MM.1S (cell line): ENCODE results near the gene SYT13.

Source experiments
- DNase-seq: peaks from one replicate; pipeline ENCODE4 v3.0.0-alpha.2; 2015
- H2AFZ ChIP-seq: fragments of 300-600 bp; sonication (generic); 2 replicates; pipeline ENCODE4 v1.6.0; 2016; ENCODE audit warnings: antibody characterized with exemption, low read length
- H3F3A ChIP-seq: fragments of 300-600 bp; sonication (generic); 2 replicates; pipeline ENCODE4 v1.6.1; 2016; ENCODE audit warnings: mild to moderate bottlenecking, antibody characterized with exemption, low read length, moderate library complexity, mixed read lengths; ENCODE audit not compliant: insufficient read depth
- H3K27ac ChIP-seq: fragments of 300-600 bp; sonication (generic); 2 replicates; pipeline ENCODE4 v1.5.1; 2016; ENCODE audit warnings: mild to moderate bottlenecking, low read length
- H3K27me3 ChIP-seq: fragments of 300-600 bp; sonication (generic); replicated peaks from 2 replicates; pipeline ENCODE4 v1.6.0; 2016; ENCODE audit warnings: low read length; ENCODE audit not compliant: insufficient read depth
- H3K36me3 ChIP-seq: fragments of 300-600 bp; sonication (generic); replicated peaks from 2 replicates; pipeline ENCODE4 v1.6.1; 2016; ENCODE audit warnings: mild to moderate bottlenecking, low read length, mixed read lengths; ENCODE audit not compliant: insufficient read depth
- H3K4me1 ChIP-seq: fragments of 300-600 bp; sonication (generic); 2 replicates; pipeline ENCODE4 v1.6.1; 2016; ENCODE audit warnings: low read length, mixed read lengths
- H3K4me2 ChIP-seq: fragments of 300-600 bp; sonication (generic); 2 replicates; pipeline ENCODE4 v1.6.0; 2016; ENCODE audit warnings: low read depth, low read length
- H3K4me3 ChIP-seq: fragments of 300-600 bp; sonication (generic); 2 replicates; pipeline ENCODE4 v1.5.1; 2016; ENCODE audit warnings: low read length, mixed read lengths
- H3K79me2 ChIP-seq: fragments of 300-600 bp; sonication (generic); 2 replicates; pipeline ENCODE4 v1.6.1; 2016; ENCODE audit warnings: mixed run types, low read length, mixed read lengths
- H3K9ac ChIP-seq: fragments of 300-600 bp; sonication (generic); 2 replicates; pipeline ENCODE4 v1.6.1; 2016; ENCODE audit warnings: low read length, mixed read lengths
- H3K9me2 ChIP-seq: fragments of 300-600 bp; sonication (generic); replicated peaks from 2 replicates; pipeline ENCODE4 v1.6.1; 2016; ENCODE audit warnings: mild to moderate bottlenecking, low read length, mixed read lengths; ENCODE audit not compliant: insufficient read depth
- H3K9me3 ChIP-seq: fragments of 300-600 bp; sonication (generic); replicated peaks from 2 replicates; pipeline ENCODE4 v1.6.1; 2016; ENCODE audit warnings: mild to moderate bottlenecking, low read length, mixed read lengths; ENCODE audit not compliant: insufficient read depth
- H4K20me1 ChIP-seq: fragments of 300-600 bp; sonication (generic); 2 replicates; pipeline ENCODE4 v1.6.1; 2016; ENCODE audit warnings: mild to moderate bottlenecking, low read length, moderate library complexity, mixed read lengths; ENCODE audit not compliant: insufficient read depth
- EZH2 ChIP-seq: fragments of 300-600 bp; sonication (generic); optimal IDR thresholded peaks from 2 replicates; pipeline ENCODE3; 2017; ENCODE audit warnings: low read depth, mild to moderate bottlenecking, antibody characterized with exemption, low read length, mixed read lengths
- EZH2phosphoT487 ChIP-seq: fragments of 300-600 bp; sonication (generic); IDR thresholded peaks from 2 replicates; pipeline ENCODE4 v1.6.1; 2018; ENCODE audit warnings: antibody characterized with exemption, low read length
- TF ChIP-seq, protein P1 (sequence below): fragments of 300-600 bp; sonication (generic); IDR thresholded peaks from 2 replicates; pipeline ENCODE4 v1.5.1; 2016; ENCODE audit warnings: antibody characterized with exemption, low read length, mixed read lengths

Gene SYT13, protein sequence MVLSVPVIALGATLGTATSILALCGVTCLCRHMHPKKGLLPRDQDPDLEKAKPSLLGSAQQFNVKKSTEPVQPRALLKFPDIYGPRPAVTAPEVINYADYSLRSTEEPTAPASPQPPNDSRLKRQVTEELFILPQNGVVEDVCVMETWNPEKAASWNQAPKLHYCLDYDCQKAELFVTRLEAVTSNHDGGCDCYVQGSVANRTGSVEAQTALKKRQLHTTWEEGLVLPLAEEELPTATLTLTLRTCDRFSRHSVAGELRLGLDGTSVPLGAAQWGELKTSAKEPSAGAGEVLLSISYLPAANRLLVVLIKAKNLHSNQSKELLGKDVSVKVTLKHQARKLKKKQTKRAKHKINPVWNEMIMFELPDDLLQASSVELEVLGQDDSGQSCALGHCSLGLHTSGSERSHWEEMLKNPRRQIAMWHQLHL

DNA sequence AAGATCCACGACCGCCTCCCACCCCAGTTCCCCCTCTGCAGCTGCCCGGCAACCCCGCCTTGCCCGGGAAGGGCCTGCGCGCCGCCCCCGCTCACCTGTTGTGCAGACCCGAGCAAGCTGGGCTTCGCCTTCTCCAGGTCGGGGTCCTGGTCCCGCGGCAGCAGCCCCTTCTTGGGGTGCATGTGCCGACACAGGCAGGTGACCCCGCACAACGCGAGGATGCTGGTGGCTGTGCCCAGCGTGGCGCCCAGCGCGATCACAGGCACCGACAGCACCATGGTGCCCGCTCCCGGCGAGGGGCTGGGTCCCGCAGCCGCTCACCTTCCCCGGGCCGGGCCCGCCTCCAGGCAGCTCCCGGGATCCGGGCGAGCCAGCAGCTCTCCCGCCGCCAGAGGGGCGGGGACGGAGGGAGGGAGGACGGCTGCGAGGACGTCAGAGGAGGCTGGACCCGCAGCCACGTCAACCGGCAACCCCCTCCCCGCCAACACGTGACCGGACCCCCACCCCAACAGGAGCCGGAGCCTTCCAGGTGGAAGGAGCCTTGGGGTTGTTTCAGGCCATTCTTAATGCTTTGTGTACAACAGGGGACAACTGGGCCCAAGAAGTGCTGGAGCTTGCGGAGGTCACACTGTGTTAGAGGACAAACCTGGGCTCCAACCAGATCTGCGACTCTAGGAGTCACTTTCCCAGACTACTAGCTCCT lies at the start of gene SYT13:
SYT13 (minus strand) TSS at position 412 of the 703 bp plus-strand sequence; CDS start at position 278, 134 bp downstream.
- no peaks in the 10 kb centered on the region for H3K79me2 ChIP-seq
- H3K27ac ChIP-seq = no peak within 1 kb of the TSS
- H4K20me1 ChIP-seq = no peaks in the 10 kb centered on the region
- no peak within 1 kb of the TSS for H3K4me3 ChIP-seq
- no peak within 1 kb of the TSS for H2AFZ ChIP-seq
- DNase-seq = no peak
- no peak within 1 kb of the TSS for H3K4me2 ChIP-seq
- no peaks in the 10 kb centered on the region for H3K9me2 ChIP-seq
- H3K9me3 ChIP-seq = no peaks in the 10 kb centered on the region
- TF ChIP-seq EZH2phosphoT487 (no peak), EZH2 (no peak)
- TF ChIP-seq, protein P1, sequence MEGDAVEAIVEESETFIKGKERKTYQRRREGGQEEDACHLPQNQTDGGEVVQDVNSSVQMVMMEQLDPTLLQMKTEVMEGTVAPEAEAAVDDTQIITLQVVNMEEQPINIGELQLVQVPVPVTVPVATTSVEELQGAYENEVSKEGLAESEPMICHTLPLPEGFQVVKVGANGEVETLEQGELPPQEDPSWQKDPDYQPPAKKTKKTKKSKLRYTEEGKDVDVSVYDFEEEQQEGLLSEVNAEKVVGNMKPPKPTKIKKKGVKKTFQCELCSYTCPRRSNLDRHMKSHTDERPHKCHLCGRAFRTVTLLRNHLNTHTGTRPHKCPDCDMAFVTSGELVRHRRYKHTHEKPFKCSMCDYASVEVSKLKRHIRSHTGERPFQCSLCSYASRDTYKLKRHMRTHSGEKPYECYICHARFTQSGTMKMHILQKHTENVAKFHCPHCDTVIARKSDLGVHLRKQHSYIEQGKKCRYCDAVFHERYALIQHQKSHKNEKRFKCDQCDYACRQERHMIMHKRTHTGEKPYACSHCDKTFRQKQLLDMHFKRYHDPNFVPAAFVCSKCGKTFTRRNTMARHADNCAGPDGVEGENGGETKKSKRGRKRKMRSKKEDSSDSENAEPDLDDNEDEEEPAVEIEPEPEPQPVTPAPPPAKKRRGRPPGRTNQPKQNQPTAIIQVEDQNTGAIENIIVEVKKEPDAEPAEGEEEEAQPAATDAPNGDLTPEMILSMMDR = no peak
- H3F3A ChIP-seq = no peaks in the 10 kb centered on the region
- H3K4me1 ChIP-seq = no peaks in the 10 kb centered on the region
- H3K9ac ChIP-seq = no peak within 1 kb of the TSS
- H3K27me3 ChIP-seq = no peaks in the 10 kb centered on the region
- no peaks in the 10 kb centered on the region for H3K36me3 ChIP-seq

GRCh38 chr11:45335434-45335833 lies 49.3 kb upstream of the SYT13 start:
- Histone ChIP-seq H3K36me3 (no peaks in the 10 kb centered on the region), H3K4me2 (no peak overlapping the region), H3K27ac (no peak overlapping the region), H3K4me1 (0 out of 2 replicates have a peak, but pooled peaks cover 6% of the 10 kb centered on the region), H3K27me3 (no peaks in the 10 kb centered on the region), H4K20me1 (no peaks in the 10 kb centered on the region), H3K9ac (no peak overlapping the region), H3F3A (no peaks in the 10 kb centered on the region), H3K9me3 (no peaks in the 10 kb centered on the region), H3K4me3 (no peak overlapping the region), H2AFZ (no peak overlapping the region), H3K79me2 (no peaks in the 10 kb centered on the region), H3K9me2 (no peaks in the 10 kb centered on the region)
- no peak for DNase-seq
- TF ChIP-seq, protein P1 = no peak
- TF ChIP-seq EZH2 = no peak
- no peak for TF ChIP-seq EZH2phosphoT487

- H2AFZ ChIP-seq = no peak overlapping the region
- no peaks in the 10 kb centered on the region for H4K20me1 ChIP-seq
- no peak for TF ChIP-seq EZH2
- H3K9me3 ChIP-seq = no peaks in the 10 kb centered on the region
- no peaks in the 10 kb centered on the region for H3K9me2 ChIP-seq
- H3K9ac ChIP-seq = no peak overlapping the region
- no peaks in the 10 kb centered on the region for H3K27me3 ChIP-seq
- no peaks in the 10 kb centered on the region for H3K79me2 ChIP-seq
- no peak overlapping the region for H3K4me2 ChIP-seq
- no peaks in the 10 kb centered on the region for H3K36me3 ChIP-seq
- no peaks in the 10 kb centered on the region for H3F3A ChIP-seq
- H3K4me1 ChIP-seq = 0 out of 2 replicates have a peak, but pooled peaks cover 3% of the 10 kb centered on the region
- no peak for DNase-seq
- no peak overlapping the region for H3K27ac ChIP-seq
- no peak overlapping the region for H3K4me3 ChIP-seq
Observed at GRCh38 chr11:45334836-45335235, 48.7 kb upstream of the SYT13 start.
